ENCODE results near the gene TRA2B. TPM values are rescaled to one million over a fixed set of nuclear protein-coding genes. Genes with fewer than 3 reads are reported as not detected.

TRA2B gene
- total and polyA plus RNA-seq, 2 of the 8 experiments (the other 6 are each of a cell fraction or from before 2014, with no cell fraction given), result 206 to 274 TPM

DNA sequence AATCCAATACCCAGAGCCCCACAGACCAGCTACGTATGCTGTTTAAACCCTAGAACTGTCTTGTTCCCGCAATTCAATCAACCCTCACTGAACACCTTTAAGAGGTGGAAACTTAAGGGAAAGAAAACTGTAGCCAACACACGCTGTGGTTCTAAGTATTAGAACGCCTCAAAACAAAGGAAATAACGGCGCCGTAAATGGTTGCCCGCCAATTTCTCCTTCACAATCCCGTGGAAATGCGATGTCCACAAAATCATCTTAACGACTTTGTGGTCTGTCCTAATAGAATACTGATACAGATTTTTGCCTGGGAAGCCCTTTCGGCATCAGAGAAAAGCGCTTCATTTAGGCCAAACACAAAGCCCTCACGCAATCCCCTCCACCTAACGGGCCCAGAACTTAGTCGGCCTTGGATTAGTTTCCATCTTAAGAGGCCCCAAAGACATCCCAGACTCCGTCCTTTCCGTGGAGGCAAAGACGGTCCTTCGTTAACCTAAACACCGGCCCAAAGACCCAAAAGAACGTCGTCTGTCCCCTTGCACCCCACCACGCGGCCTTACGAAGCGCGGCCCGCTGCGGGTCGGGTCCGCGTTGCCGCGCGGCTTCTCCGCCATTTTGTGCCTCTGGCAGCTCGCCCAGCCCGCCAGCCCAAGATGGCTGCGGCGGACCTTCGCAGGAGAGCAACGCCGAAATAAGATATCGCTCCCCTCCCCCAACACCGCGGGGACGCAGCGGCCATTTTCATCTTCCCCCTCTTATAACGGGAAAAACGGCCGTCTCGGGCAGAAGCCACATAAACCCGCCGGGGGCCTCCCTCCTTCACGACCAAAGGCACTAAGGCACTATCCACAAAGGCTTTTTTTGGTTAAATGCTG, 763 bp downstream of the TRA2B start (continued):
- TF ChIP-seq CTBP2 (IDR thresholded peaks at IDR 0.05; ENCODE audit: borderline replicate concordance, insufficient read depth, insufficient read length, low read length) (no peak), TCF12 (IDR thresholded peaks at IDR 0.05; ENCODE audit: low read depth, low read length) (no peak), SAP30 (IDR thresholded peaks at IDR 0.05; ENCODE audit: insufficient read depth, insufficient replicate concordance, low read length) (peak; percentile 61), CBX5 (IDR thresholded peaks at IDR 0.05; ENCODE audit: low read depth, low read length) (no peak), SIX5 (IDR thresholded peaks at IDR 0.05; ENCODE audit: low read depth, low read length) (no peak), YY1 (IDR thresholded peaks at IDR 0.05; ENCODE audit: low read depth, low read length) (peak; percentile 99), MAFK (IDR thresholded peaks at IDR 0.05; ENCODE audit: low read depth, low read length) (no peak), JUND (IDR thresholded peaks at IDR 0.05; ENCODE audit: low read length) (no peak), POLR2AphosphoS5 (IDR thresholded peaks at IDR 0.05; ENCODE audit: low read depth, low read length) (peak; percentile 11; the same call in 1 of the 2 replicates), KDM5A (IDR thresholded peaks at IDR 0.05; ENCODE audit: low read length) (no peak), SP4 (IDR thresholded peaks at IDR 0.05; ENCODE audit: low read length) (0 out of 2 replicates have a peak, but pooled peaks have one; percentile 27), SIN3A (conservative IDR thresholded peaks at IDR 0.05 in 1 of 2, IDR thresholded peaks at IDR 0.05 in 1 of 2; ENCODE audit: low read depth in 1 of 2, low read length in 2 of 2) (peak in 1 of 2 experiments; percentile 78; a peak in 3 of 4 replicates), SRF (IDR thresholded peaks at IDR 0.05; ENCODE audit: low read depth, low read length) (no peak), SP1 (IDR thresholded peaks at IDR 0.05; ENCODE audit: low read depth, low read length) (no peak), SUZ12 (IDR thresholded peaks at IDR 0.05; ENCODE audit: low read length) (no peak), SIRT6 (IDR thresholded peaks at IDR 0.05; ENCODE audit: low read length) (no peak), ZNF274 (IDR thresholded peaks at IDR 0.05; ENCODE audit: borderline replicate concordance, extremely low read depth, low read length) (no peak), RAD21 (IDR thresholded peaks at IDR 0.05 in 1 of 2, conservative IDR thresholded peaks at IDR 0.05 in 1 of 2; ENCODE audit: low read depth in 2 of 2, low read length in 2 of 2) (no peak), BRCA1 (IDR thresholded peaks at IDR 0.05; ENCODE audit: low read depth, low read length) (no peak)
- TF ChIP-seq, protein P1, sequence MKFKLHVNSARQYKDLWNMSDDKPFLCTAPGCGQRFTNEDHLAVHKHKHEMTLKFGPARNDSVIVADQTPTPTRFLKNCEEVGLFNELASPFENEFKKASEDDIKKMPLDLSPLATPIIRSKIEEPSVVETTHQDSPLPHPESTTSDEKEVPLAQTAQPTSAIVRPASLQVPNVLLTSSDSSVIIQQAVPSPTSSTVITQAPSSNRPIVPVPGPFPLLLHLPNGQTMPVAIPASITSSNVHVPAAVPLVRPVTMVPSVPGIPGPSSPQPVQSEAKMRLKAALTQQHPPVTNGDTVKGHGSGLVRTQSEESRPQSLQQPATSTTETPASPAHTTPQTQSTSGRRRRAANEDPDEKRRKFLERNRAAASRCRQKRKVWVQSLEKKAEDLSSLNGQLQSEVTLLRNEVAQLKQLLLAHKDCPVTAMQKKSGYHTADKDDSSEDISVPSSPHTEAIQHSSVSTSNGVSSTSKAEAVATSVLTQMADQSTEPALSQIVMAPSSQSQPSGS (IDR thresholded peaks at IDR 0.05; ENCODE audit: low read length), result no peak; the same call in 1 of the 2 replicates
- TF ChIP-seq, protein P2, sequence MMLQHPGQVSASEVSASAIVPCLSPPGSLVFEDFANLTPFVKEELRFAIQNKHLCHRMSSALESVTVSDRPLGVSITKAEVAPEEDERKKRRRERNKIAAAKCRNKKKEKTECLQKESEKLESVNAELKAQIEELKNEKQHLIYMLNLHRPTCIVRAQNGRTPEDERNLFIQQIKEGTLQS (IDR thresholded peaks at IDR 0.05; ENCODE audit: insufficient read depth, low read depth, low read length), result no peak

All from H1 (cell line).